ENCODE data around the gene NOM1. TPM values are rescaled to one million over a fixed set of nuclear protein-coding genes. Genes with fewer than 3 reads are reported as not detected.

NOM1 gene
- total RNA-seq, 4 donors from 2014 or later = 2.6 to 26.2 (median 20.4) TPM

DNA sequence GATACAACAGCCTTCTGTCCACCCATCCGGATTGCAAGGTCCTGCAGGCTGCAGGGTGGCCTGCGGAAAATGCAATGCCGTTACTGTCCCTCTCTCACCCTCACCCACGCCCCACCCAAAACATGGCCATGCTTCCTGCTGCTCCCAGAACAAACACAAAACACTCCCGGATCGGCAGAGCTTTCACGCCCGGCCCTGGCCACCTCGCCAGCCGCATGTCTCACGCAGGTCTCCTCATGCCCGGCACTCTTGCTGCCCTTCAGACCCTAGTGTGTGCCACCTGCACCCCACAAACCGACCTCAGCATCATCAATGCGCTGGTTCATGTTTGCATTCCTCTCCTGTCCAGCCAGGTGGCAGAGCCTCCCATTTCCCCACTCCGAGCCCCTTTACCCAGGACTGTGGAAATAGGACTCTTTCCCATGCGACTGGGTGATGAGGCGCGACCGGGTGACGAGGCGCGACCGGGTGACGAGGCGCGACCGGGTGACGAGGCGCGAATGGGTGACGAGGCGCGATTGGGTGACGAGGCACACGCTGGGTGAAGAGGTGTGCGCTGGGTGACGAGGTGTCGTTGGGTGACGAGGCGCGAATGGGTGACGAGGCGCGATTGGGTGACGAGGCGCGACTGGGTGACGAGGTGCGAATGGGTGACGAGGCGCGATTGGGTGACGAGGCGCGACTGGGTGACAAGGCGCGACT lies 8.9 kb upstream of the NOM1 start:
- DNase-seq = no peak
- no peaks in the 10 kb centered on the region for H3K27me3 ChIP-seq
- no peaks in the 10 kb centered on the region for H3K9me3 ChIP-seq
- H3K36me3 ChIP-seq = no peaks in the 10 kb centered on the region
- no peak overlapping the region for H3K4me3 ChIP-seq
- no peak overlapping the region for H3K27ac ChIP-seq
- no peaks in the 10 kb centered on the region for H3K4me1 ChIP-seq
- no peak for TF ChIP-seq POLR2A (IDR thresholded peaks at IDR 0.05)
- TF ChIP-seq CTCF (IDR thresholded peaks at IDR 0.05) = no peak
- intact Hi-C loops (cut with DNase I; ENCODE audit: low total_unique reads) = no loop called here

DNA sequence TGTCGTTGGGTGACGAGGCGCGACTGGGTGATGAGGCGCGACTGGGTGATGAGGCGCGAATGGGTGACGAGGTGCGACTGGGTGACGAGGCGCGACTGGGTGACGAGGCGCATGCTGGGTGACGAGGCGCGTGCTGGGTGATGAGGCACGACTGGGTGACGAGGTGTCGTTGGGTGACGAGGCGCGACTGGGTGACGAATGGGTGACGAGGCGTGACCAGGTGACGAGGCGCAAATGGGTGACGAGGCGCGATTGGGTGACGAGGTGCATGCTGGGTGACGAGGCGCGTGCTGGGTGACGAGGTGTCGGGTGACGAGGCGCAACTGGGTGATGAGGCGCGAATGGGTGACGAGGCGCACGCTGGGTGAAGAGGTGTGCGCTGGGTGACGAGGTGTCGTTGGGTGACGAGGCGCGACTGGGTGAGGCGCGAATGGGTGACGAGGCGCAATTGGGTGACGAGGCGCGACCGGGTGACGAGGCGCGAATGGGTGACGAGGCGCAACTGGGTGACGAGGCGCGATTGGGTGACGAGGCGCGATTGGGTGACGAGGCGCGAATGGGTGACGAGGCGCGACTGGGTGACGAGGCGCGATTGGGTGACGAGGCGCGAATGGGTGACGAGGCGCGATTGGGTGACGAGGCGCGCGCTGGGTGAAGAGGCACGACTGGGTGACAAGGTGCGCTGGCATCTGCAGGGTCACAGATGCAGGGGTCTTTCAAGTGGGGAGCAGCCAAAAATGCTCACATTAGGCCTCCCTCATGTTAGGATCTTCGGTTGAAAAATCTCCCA lies 7.9 kb upstream of the NOM1 start:
- no peak overlapping the region for H3K27ac ChIP-seq
- H3K36me3 ChIP-seq = no peaks in the 10 kb centered on the region
- no peak for DNase-seq
- H3K4me1 ChIP-seq = no peaks in the 10 kb centered on the region
- no peak overlapping the region for H3K4me3 ChIP-seq
- no peaks in the 10 kb centered on the region for H3K27me3 ChIP-seq
- intact Hi-C loops (cut with DNase I; ENCODE audit: low total_unique reads) = no loop called here
- TF ChIP-seq POLR2A (IDR thresholded peaks at IDR 0.05) = no peak
- no peaks in the 10 kb centered on the region for H3K9me3 ChIP-seq

DNA sequence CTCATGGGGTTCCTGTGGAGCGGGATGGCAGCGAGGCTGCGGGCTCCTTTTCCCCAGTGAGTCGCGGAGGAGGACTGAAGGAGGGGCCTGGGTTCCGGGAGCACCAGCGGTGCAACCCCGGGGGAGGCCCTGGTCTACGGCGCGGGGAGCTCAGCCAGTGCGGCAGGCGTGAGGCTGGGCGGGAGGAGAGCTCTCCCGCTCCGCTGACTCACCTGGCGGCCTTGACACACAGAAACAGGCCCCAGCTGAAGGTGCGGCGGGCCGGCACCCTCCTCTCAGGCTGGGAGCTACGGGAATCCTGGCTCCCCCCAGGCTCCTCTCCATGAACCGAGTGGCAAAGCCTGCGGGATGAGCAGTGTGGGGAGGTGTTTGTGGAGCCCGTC lies 6.8 kb upstream of the NOM1 start:
- Histone ChIP-seq H3K9me3 (no peaks in the 10 kb centered on the region), H3K4me3 (no peak overlapping the region), H3K4me1 (no peaks in the 10 kb centered on the region), H3K36me3 (no peaks in the 10 kb centered on the region), H3K27ac (no peak overlapping the region), H3K27me3 (no peaks in the 10 kb centered on the region)
- intact Hi-C loops (cut with DNase I; ENCODE audit: low total_unique reads) = no loop called here
- no peak for TF ChIP-seq CTCF (IDR thresholded peaks at IDR 0.05)
- TF ChIP-seq POLR2A (IDR thresholded peaks at IDR 0.05) = no peak
- no peak for DNase-seq

- intact Hi-C loops (cut with DNase I; ENCODE audit: low total_unique reads) = no loop called here
- no peak overlapping the region for H3K27ac ChIP-seq
- H3K9me3 ChIP-seq = no peaks in the 10 kb centered on the region
- H3K36me3 ChIP-seq = no peaks in the 10 kb centered on the region
- no peak for TF ChIP-seq POLR2A (IDR thresholded peaks at IDR 0.05)
- TF ChIP-seq CTCF (IDR thresholded peaks at IDR 0.05) = no peak
- H3K4me1 ChIP-seq = no peaks in the 10 kb centered on the region
- H3K27me3 ChIP-seq = no peaks in the 10 kb centered on the region
- H3K4me3 ChIP-seq = no peak overlapping the region
- no peak for DNase-seq
Measured at GRCh38 chr7:156943091-156944041, 6.1 kb upstream of the NOM1 start.

GRCh38 chr7:156944876-156945275 lies 4.6 kb upstream of the NOM1 start:
- Histone ChIP-seq H3K27me3 (no peaks in the 10 kb centered on the region), H3K4me3 (no peak overlapping the region), H3K4me1 (no peaks in the 10 kb centered on the region), H3K27ac (no peak overlapping the region), H3K36me3 (no peaks in the 10 kb centered on the region), H3K9me3 (no peaks in the 10 kb centered on the region)
- intact Hi-C loops (cut with DNase I; ENCODE audit: low total_unique reads) = no loop called here
- no peak for DNase-seq
- no peak for TF ChIP-seq CTCF (IDR thresholded peaks at IDR 0.05)
- TF ChIP-seq POLR2A (IDR thresholded peaks at IDR 0.05) = no peak

Data from uterus (tissue), 4 donors.